Kidney capillary endothelial cell (primary cell): ENCODE data around the gene MYH6.
"Not testable (repeated sequence)": the region's sequence is repeated elsewhere in the genome, so short reads cannot be mapped to it uniquely, and the experiment has no call there.

ENCODE experiments used
- DNase-seq: peaks from one replicate; pipeline ENCODE4 v3.0.0-alpha.2; 2018; ENCODE audit warnings: low spot score

The MYH6 gene

GRCh38 chr14:23392613-23393012 lies 15.5 kb downstream of the MYH6 start:
- no peak for DNase-seq

DNA sequence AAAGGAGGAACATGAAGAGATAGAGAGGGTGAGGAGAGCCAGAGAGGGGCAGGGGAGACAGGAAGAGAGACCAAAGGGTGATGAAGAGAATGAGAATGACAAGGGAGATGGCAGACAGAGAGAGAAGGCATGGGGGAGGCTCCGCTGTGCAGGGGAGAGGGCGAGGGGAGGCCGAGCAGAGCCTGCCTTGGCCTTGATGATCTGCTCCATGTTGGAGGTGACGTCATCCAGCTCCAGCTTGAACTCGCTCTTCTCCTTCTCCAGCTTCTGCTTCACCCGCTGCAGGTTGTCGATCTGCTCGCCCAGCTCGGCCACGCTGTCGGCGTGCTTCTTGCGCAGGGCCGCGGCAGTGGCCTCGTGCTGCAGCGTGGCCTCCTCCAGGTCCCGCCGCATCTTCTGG lies 18.2 kb downstream of the MYH6 start:
- DNase-seq = not testable (repeated sequence)

DNA sequence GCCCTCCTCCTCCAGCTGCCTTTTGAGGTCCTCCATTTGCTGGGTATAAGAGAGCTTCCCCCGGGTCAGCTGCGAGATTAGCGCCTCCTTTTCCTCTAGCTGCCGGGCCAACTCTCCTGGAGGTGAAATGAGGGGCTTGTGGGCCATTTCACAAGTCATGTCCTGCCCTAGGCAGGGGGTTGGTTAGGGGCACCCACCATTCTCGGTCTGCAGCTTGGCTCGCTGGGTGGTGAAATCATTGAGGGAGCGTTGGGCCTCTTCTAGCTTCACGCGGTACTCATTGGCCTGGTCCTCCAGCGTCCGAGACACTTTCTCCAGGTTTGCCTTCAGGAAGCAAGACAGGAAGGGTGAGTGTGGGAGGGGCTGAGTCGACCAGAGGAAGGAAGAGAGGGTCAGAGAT lies 18.7 kb downstream of the MYH6 start:
- DNase-seq = no peak

- no peak for DNase-seq
Measured at GRCh38 chr14:23388996-23389395, 19.1 kb downstream of the MYH6 start.

DNA sequence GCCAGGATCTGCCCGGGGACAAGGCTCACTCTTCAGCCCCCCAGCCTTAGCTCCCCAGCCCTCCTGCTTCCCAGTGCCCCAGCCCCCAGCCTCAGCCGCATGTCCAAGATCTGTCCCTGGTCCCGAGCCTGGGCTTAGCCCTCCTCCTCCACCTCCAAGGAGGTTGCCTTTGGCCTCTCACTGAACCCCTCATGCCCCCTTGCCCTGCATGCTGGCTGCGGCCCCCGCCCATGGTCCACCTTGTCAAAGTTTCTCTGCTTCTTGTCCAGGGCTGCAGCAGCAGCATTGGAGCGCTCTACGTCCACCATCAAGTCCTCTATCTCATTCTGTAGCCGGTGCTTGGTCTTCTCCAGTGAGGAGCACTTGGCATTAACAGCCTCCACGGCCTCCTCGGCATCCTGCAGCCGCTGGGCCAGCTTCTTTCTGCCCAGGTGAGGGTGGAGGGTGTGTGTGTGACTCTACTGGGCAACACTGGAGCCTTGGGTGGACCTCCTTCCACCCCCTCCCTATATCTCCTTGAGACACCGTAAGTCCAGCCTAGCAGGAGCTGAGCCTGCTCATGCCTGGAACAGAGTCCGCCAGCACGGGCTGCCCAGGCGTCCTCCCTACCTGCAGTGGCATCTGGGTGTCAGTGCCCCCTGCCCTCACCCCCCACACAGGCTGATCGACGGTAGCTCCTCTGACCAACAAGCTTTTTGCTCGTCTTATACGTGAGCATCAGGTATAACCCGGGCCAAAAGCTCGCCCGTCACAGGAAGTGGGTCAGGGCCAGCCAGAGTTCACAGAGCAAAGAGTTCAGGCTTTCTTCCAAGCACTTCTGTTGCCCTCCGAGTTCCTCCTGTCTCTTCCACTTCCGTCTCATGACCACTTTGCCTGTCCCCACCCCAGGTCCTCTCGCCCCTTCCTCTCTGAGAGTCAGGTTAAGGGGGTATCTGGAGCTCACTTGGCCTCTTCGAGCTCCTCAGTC lies 19.9 kb downstream of the MYH6 start:
- DNase-seq = no peak

- no peak for DNase-seq
Measured at GRCh38 chr14:23386999-23387398, 21.1 kb downstream of the MYH6 start.

DNA sequence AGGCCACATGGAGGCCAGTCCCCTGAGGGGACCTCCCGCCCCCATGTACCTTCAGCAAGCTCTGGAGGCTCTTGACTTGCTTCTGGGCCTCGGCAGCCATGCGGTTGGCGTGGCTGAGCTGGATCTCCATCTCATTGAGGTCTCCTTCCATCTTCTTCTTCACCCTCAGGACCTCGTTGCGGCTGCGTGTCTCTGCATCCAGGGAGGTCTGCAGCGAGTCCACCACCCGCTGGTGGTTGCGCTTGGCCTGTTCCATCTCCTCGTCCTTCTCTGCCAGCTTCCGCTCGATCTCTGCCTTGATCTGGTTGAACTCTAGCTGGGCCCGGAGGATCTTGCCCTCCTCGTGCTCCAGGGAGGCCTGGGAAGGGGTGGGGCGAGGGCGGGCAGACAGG lies 21.8 kb downstream of the MYH6 start:
- DNase-seq = not testable (repeated sequence)

- no peak for DNase-seq
Measured at GRCh38 chr14:23385642-23386265, 22.3 kb downstream of the MYH6 start.

- no peak for DNase-seq
Measured at GRCh38 chr14:23385244-23385641, 22.8 kb downstream of the MYH6 start.

DNA sequence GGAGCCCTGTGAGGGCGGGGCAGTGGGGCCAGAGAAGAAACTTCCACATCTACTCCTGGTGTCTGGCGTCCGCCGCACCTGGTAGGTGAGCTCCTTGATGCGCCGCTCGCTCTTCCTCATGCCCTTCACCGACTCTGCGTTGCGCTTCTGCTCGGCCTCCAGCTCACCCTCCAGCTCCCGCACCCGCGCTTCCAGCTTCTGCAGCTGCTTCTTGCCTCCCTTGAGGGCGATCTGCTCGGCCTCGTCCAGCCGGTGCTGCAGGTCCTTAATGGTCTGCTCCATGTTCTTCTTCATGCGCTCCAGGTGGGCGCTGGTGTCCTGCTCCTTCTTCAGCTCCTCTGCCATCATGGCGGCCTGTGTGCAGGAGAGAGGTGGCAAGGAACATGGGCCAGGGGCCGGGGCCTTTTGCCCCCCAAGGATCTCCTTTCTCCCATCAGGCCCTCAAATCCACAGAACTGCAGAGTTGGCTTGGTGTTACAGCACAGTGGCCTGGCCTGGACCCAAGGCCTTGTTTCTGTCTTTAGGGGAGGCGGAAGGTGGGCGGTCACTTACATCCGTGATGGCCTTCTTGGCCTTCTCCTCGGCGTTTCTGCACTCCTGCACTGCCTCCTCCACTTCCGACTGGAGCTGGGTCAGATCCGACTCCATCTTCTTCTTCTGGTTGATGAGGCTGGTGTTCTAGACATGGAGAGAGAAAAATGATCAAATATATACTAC lies 23.6 kb downstream of the MYH6 start:
- no peak for DNase-seq

GRCh38 chr14:23382731-23383440 lies 25.2 kb downstream of the MYH6 start:
- no peak for DNase-seq

GRCh38 chr14:23382276-23382675 lies 25.8 kb downstream of the MYH6 start:
- no peak for DNase-seq

- no peak for DNase-seq
Measured at GRCh38 chr14:23381871-23382270, 26.2 kb downstream of the MYH6 start.

- no peak for DNase-seq
Measured at GRCh38 chr14:23380976-23381375, 27.1 kb downstream of the MYH6 start.

GRCh38 chr14:23380197-23380914 lies 27.7 kb downstream of the MYH6 start:
- DNase-seq = no peak

- DNase-seq = peak; percentile 20
Measured at GRCh38 chr14:23379366-23380196, 28.5 kb downstream of the MYH6 start.

DNA sequence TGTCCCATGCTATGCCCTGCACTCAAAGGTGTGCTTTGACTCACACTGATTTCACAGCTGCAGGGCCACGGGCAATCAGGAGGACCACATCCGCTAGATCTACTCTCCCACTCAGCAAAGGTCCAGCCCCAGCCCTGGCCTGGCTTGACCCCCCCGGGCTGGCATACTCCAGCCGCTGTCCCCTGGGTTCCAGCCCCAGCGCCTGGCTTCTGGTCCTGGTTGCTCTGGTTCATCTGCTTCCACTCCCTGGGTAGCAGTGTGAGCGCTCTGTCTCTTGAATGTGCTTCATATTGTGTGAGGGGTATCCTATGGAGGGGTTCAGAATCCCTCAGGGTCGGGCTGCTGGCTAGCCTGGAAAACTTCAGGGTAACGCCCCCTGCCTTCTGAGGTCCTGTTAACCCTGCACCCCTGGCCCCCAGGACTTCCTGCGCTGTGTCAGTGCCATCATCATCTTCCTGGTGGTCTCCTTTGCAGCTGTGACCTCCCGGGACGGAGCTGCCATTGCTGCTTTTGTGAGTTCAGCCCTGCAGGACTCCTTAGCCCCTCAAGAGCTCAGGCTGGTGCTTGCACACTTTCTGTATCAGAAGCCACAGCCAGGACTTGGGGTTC lies 29.4 kb downstream of the MYH6 start:
- no peak for DNase-seq

- no peak for DNase-seq
Measured at GRCh38 chr14:23377573-23378563, 30.2 kb downstream of the MYH6 start.

DNA sequence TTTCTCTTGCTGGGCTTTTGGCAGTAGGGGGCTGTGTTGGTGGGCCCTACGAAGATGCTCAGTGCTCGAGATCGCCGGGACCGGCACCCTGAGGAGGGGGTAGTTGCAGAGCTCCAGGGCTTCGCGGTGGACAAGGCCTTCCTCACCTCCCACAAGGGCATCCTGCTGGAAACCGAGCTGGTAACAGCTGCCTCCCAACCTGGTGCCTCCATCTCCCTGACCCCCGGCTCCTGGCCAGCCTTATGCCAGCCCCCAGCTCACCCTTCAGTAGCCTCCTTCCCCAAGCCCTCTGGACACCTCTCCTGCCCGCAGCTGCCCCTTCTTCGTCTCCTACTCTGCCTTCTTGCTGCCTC lies 30.9 kb downstream of the MYH6 start:
- no peak for DNase-seq
